Sigmoid colon (tissue), 7 donors: ENCODE data around the gene DUSP28. TPM values are rescaled to one million over a fixed set of nuclear protein-coding genes. Genes with fewer than 3 reads are reported as not detected.

ENCODE experiments used
- DNase-seq: peaks from one replicate; pipeline ENCODE4 v3.0.0-alpha.2; 2019
- H3K27ac ChIP-seq, 4 donors: fragments of 200-600 bp; sonication (generic); one replicate each; pipeline ENCODE4 v1.5.1; 2016 to 2019; ENCODE audit warnings: mild to moderate bottlenecking in 1 of 4
- H3K27me3 ChIP-seq, 3 donors: fragments of 200-600 bp; sonication (generic); one replicate each; pipeline ENCODE4 v1.5.1; 2019; ENCODE audit warnings: mild to moderate bottlenecking in 1 of 3
- H3K36me3 ChIP-seq, 4 donors: fragments of 200-600 bp; sonication (generic); one replicate each; pipeline ENCODE4 v1.5.1; 2016 to 2019
- H3K4me1 ChIP-seq, 4 donors: fragments of 200-600 bp; sonication (generic); one replicate each; pipeline ENCODE4 v1.5.1; 2017 to 2019
- H3K4me3 ChIP-seq, 4 donors: fragments of 200-600 bp; sonication (generic); one replicate each; pipeline ENCODE4 v1.5.1; 2017 to 2019; ENCODE audit warnings: mild to moderate bottlenecking in 2 of 4, moderate library complexity in 1 of 4
- H3K9me3 ChIP-seq, 4 donors: fragments of 200-600 bp in 3 of 4; sonication (generic) in 3 of 4; one replicate each; pipeline versions ENCODE4 v1.5.1 to v1.6.1; 2013 to 2019
- EP300 ChIP-seq, 4 donors: sonication (generic); formaldehyde crosslinking; IDR thresholded peaks; one replicate each; pipeline ENCODE4 v1.6.1; 2017; ENCODE audit warnings: antibody characterized with exemption in 4 of 4
- POLR2A ChIP-seq, 2 donors: fragments of 450-650 bp; IDR thresholded peaks; one replicate each; pipeline ENCODE4 v1.6.1; 2016; ENCODE audit warnings: antibody characterized with exemption in 2 of 2, mild to moderate bottlenecking in 2 of 2, moderate library complexity in 2 of 2
- POLR2AphosphoS5 ChIP-seq, 4 donors: sonication (generic); formaldehyde crosslinking; IDR thresholded peaks; one replicate each; pipeline ENCODE4 v1.6.1; 2017; ENCODE audit warnings: antibody characterized with exemption in 4 of 4
- WGBS, 2 donors: extraction: QIAGEN DNeasy Blood & Tissue Kit; methylation state at CpG; one replicate each; pipeline ENCODE4 v1.1.7; 2013; 5-methylcytosine and 5-hydroxymethylcytosine counted together
- intact Hi-C: fragments of 100-400 bp; cut with DNase I; formaldehyde crosslinking; loops from one replicate; pipeline ENCODE4 v1.15.1; 2023
- polyA plus RNA-seq, 3 donors: library from polyadenylated mRNA; stranded (reverse); fragments of 200-250 nt; gene quantifications; one replicate each; pipeline ENCODE4 v1.2.3, GENCODE V29; 2013
- total RNA-seq, 4 donors: library from RNA; depleted of rRNA; stranded (reverse); fragments of >200 nt; gene quantifications; one replicate each; pipeline ENCODE4 v1.1.0, GENCODE V29; 2016
- TF ChIP-seq, protein P1 (sequence below), 4 experiments: fragments of 450-650 bp in 3 of 4; fragments of 200-600 bp in 1 of 4; IDR thresholded peaks; one replicate each; pipeline ENCODE4 v1.5.1; 2016 to 2019; ENCODE audit warnings: antibody characterized with exemption in 4 of 4, mild to moderate bottlenecking in 3 of 4, moderate library complexity in 2 of 4
- donor health status: healthy with polysubstance abuse.
- donor health status: Bipolar disorder and iron deficiency.
- donor health status: healthy.

The DUSP28 gene
- total and polyA plus RNA-seq, 7 donors: 4.6 to 10.2 (median 5.4) TPM

DNA sequence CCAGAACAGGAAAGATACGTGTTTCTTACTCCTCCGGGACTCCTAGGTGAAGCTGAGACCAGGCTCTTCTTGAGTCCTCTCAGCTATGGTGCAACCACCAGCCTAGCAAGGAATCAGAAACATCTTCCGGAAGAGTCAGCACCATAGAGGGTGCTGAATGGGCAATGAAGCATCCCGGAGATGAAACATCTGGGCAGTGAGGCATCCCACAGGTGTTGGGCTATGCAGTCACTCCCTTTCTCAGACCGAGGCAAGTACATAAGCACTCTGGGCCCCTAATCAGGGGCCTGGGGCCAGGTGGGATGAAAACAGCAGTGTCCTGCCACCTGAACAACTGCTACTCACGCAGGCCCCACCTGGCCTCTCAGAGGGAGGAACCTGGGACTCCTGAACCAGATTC lies 24.9 kb downstream of the DUSP28 start:
- intact Hi-C loops: no loop called here
- peak; percentile 46 for DNase-seq
- TF ChIP-seq, protein P1, sequence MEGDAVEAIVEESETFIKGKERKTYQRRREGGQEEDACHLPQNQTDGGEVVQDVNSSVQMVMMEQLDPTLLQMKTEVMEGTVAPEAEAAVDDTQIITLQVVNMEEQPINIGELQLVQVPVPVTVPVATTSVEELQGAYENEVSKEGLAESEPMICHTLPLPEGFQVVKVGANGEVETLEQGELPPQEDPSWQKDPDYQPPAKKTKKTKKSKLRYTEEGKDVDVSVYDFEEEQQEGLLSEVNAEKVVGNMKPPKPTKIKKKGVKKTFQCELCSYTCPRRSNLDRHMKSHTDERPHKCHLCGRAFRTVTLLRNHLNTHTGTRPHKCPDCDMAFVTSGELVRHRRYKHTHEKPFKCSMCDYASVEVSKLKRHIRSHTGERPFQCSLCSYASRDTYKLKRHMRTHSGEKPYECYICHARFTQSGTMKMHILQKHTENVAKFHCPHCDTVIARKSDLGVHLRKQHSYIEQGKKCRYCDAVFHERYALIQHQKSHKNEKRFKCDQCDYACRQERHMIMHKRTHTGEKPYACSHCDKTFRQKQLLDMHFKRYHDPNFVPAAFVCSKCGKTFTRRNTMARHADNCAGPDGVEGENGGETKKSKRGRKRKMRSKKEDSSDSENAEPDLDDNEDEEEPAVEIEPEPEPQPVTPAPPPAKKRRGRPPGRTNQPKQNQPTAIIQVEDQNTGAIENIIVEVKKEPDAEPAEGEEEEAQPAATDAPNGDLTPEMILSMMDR (IDR thresholded peaks at IDR 0.05): no peak
- TF ChIP-seq EP300 (IDR thresholded peaks at IDR 0.05) (no peak), POLR2A (IDR thresholded peaks at IDR 0.05) (no peak), POLR2AphosphoS5 (IDR thresholded peaks at IDR 0.05) (no peak)
- Histone ChIP-seq H3K36me3 (peaks cover 0 to 10% (median 5%) of the 10 kb centered on the region in 4 donors), H3K4me1 (peaks cover 0 to 50% (median 39%) of the 10 kb centered on the region in 4 donors), H3K27me3 (no peaks in the 10 kb centered on the region), H3K27ac (peak overlapping the region in 2 of 4 donors; percentile 92 to 95), H3K4me3 (peak overlapping the region; percentile 69 to 99 (median 91)), H3K9me3 (no peaks in the 10 kb centered on the region)
- 79 to 80% methylated on average over 6 of the region's 6 CpGs for WGBS, 2 donors

DNA sequence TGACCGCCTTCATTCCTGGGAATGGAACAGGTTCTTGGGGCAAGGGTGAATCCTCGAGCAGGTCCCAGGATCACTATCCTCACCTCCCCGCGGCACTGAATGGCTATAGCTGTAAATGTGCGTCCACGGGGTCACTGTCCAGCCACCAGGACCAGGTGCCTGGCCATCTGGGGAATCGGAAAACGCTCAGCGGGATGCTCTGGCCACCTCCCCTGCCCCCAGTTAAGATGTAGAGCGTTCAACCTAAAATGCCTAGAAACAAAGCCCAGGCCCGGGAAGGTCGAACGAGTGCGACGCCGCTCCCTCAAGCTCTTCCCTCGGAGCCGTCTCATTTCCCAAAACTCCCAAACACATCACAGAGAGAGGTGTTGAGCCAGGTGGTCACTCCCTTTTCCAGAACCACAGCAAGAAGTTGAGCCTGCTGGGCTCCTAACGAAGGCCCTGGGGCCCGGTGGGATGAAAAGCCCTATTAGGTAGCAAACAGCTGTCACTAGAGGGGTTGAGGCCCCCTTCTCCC lies 25.6 kb downstream of the DUSP28 start:
- H3K4me3 ChIP-seq: peak overlapping the region; percentile 69 to 99 (median 91)
- no peaks in the 10 kb centered on the region for H3K9me3 ChIP-seq
- peaks cover 0 to 44% (median 34%) of the 10 kb centered on the region in 4 donors for H3K4me1 ChIP-seq
- peak; percentile 64 for DNase-seq
- TF ChIP-seq, protein P1 (IDR thresholded peaks at IDR 0.05): no peak
- TF ChIP-seq EP300 (IDR thresholded peaks at IDR 0.05) (no peak), POLR2AphosphoS5 (IDR thresholded peaks at IDR 0.05) (no peak), POLR2A (IDR thresholded peaks at IDR 0.05) (no peak)
- WGBS, 2 donors: 2 to 6% methylated on average over 20 of the region's 20 CpGs
- no peaks in the 10 kb centered on the region for H3K27me3 ChIP-seq
- intact Hi-C loops: loop anchor here (2.0 kb wide), 1 partner anchor 19 kb away; no protein-coding TSS in a partner anchor
- peaks cover 0 to 16% (median 6%) of the 10 kb centered on the region in 4 donors for H3K36me3 ChIP-seq
- H3K27ac ChIP-seq: peak overlapping the region; percentile 92 to 98 (median 96)

DNA sequence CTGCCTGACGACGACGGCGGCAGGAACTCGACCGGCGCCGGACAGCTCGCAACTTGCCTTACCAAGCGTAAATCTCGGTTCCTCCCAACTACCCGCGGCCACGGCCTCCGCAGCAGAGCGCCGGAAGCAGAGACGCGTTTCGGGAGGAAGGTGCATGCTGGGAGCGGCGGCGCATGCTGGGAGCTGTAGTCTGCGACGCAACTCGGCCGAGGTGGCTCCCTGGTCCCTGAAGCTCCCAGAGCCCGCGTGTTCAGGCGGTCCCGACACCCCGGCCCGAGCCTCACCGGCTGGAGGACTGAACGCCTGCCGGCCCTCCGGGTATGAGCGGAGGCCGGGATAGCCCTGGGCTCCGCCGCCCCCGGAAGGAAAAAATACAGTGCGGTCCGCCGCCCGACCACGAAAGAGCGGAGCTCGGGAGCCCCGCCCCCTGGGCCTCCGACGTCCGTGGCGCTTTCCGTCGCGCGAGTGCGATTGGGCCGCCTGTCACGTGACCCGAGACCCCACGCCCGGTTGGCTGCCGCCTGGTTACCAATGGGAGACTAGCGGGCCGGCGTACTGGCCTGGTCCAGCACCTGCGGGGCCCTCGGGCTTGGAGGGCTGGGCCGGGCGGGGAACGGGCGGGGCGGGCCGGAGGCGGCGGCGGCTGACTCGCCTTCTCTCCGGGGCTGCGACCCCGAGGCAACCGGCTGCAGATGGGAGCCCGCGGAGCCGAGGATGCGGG lies 26.2 kb downstream of the DUSP28 start, which contains the start of gene CAPN10:
Gene CAPN10 (plus strand): TSS at position 537 of the 721 bp plus-strand sequence. CDS start 178 bp downstream, at position 715.
- TF ChIP-seq POLR2AphosphoS5 (IDR thresholded peaks at IDR 0.05) (peak; percentile 76 to 90 (median 85)), EP300 (IDR thresholded peaks at IDR 0.05) (no peak), POLR2A (IDR thresholded peaks at IDR 0.05) (peak; percentile 41 to 50)
- TF ChIP-seq, protein P1 (IDR thresholded peaks at IDR 0.05): no peak
- intact Hi-C loops: loop anchor here (2.0 kb wide), 1 partner anchor 20 kb away; no protein-coding TSS in a partner anchor
- Histone ChIP-seq H3K27ac (peak within 1 kb of the TSS; percentile 92 to 98 (median 96)), H3K36me3 (peaks cover 0 to 22% (median 10%) of the 10 kb centered on the region in 4 donors), H3K9me3 (no peaks in the 10 kb centered on the region), H3K4me1 (peaks cover 0 to 44% (median 34%) of the 10 kb centered on the region in 4 donors), H3K27me3 (no peaks in the 10 kb centered on the region), H3K4me3 (peak within 1 kb of the TSS; percentile 69 to 99 (median 91))
- 0 to 1% methylated on average over 88 of the region's 88 CpGs for WGBS, 2 donors
- DNase-seq: peak; percentile 99

DNA sequence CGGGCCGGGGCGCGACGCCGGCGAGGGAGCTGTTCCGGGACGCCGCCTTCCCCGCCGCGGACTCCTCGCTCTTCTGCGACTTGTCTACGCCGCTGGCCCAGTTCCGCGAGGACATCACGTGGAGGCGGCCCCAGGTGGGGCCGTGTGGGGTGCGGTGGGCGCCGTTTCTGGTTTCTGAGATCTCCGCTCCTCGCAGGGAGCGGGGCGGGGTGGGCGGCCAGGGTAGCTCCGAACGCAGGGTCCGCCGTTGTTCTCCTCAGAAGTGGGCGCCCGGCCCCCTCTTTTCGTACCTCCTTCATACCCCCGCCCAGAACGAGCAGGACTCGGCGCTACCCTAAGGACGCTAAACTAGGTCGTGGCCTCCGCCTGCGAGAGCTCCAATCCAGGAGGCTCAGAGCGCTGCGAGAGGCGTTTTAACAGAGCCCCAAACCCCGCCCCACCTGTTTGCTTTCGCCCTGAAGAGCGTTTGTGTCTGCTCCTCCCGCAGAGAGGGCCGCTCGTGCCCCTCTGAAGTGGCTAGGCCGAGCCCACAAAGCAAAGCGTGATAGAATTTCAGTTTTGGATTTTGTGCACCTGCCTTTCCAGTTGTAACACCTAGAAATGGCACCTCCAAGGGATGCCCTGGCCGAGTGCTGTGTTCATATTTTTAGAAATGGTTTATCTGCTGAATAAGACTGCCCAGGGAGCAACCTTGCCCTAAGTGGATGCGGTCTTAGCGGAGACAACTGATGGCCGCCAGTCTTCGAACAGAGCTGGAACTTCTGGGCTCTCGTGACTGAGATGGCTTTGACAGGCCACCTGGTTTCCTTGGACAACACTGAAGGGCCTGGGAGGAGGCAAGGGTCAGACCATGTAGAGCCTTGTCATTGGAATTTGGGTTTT lies 27.0 kb downstream of the DUSP28 start:
- H3K27me3 ChIP-seq: no peaks in the 10 kb centered on the region
- TF ChIP-seq POLR2AphosphoS5 (IDR thresholded peaks at IDR 0.05): no peak
- TF ChIP-seq EP300 (IDR thresholded peaks at IDR 0.05): no peak
- TF ChIP-seq, protein P1 (IDR thresholded peaks at IDR 0.05): no peak
- TF ChIP-seq POLR2A (IDR thresholded peaks at IDR 0.05): no peak
- no peaks in the 10 kb centered on the region for H3K9me3 ChIP-seq
- peak; percentile 75 for DNase-seq
- peak overlapping the region; percentile 92 to 98 (median 96) for H3K27ac ChIP-seq
- intact Hi-C loops: loop anchor here (2.0 kb wide), 1 partner anchor 20 kb away; no protein-coding TSS in a partner anchor
- H3K36me3 ChIP-seq: peaks cover 0 to 31% (median 14%) of the 10 kb centered on the region in 4 donors
- 3 to 4% methylated on average over 62 of the region's 62 CpGs for WGBS, 2 donors
- peak overlapping the region; percentile 69 to 99 (median 91) for H3K4me3 ChIP-seq
- H3K4me1 ChIP-seq: peaks cover 0 to 44% (median 34%) of the 10 kb centered on the region in 4 donors
